Endometrium (tissue), 2 donors: ENCODE data around the gene PIGB.
A peak's percentile ranks its signal among the peaks of the same experiment; 100 is the strongest.
"Not testable (repeated sequence)": the region's sequence is repeated elsewhere in the genome, so short reads cannot be mapped to it uniquely, and the experiment has no call there.

Source experiments
- FAIRE-seq: peaks from 2 replicates; lab custom pipeline; 2012; peaks lifted over from hg19 to GRCh38; lab: Jason Lieb, UNC
- donor health status: control.
- donor health status: control.

The PIGB gene

DNA sequence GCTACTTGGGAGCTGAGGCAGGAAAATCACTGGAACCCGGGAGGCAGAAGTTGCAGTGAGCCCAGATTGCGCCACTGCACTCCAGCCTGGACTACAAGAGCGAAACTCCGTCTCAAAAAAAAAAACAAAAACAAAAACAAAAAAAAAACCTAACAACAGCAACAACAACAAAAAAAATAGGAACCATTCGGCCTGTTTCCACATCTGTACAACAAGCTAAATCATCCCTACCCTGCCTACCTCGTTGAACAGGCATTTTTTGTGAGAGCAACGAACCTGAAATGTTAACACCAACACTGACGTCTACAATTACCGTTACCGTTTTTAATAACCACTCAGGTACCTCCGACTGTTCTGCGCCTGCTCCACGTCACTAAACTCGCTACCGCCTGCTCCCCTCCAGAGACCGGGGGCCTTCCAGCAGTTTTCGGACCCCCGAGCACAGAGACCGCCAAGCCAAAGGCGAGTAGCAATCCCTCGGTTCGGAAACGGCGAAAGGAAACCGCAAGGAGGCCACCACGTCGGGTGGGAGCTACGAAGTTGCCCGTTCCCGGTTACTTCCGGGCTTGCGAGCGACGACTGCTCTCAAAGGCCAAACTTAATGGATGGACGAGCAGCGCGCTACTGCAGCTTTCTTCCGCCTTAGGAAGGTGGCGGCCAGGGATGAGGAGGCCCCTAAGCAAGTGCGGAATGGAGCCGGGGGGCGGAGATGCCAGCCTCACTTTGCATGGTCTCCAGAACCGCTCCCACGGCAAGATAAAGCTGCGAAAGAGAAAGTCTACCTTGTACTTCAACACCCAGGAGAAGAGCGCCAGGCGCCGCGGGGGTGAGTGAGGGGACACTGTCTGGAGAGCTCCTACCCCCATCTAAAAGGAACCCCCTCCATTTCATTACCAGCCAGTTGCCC, at the start of gene PIGB, which contains the start of gene PIGBOS1:
Gene PIGB (plus strand): TSS at position 635 of the 907 bp plus-strand sequence. CDS start 29 bp downstream, at position 664.
Gene PIGBOS1 (minus strand): TSS at position 536 of the 907 bp plus-strand sequence. CDS start 1,331 bp downstream, outside the sequence.
- no peak for FAIRE-seq

- FAIRE-seq, result no peak
Measured at GRCh38 chr15:55270291-55270690, 48.7 kb upstream of the PIGB start.

DNA sequence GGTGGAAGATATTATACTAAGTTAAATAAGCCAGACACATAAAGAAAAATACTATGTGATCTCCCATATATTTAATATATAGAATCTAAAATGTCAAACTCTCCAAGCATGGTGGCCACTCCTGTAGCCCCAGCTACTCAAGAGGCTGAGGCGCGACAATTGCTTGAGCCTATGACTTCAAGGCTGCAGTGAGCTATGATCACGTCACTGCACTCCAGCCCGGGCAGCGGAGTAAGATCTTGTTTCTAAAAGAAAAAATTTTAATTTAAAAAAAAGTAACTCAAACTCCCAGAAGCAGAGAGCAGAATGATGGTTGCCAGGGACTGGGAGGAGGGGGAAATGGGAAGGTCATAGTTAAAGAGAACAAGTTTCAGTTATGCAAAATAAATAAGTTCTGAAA, 42.7 kb upstream of the PIGB start:
- no peak for FAIRE-seq

DNA sequence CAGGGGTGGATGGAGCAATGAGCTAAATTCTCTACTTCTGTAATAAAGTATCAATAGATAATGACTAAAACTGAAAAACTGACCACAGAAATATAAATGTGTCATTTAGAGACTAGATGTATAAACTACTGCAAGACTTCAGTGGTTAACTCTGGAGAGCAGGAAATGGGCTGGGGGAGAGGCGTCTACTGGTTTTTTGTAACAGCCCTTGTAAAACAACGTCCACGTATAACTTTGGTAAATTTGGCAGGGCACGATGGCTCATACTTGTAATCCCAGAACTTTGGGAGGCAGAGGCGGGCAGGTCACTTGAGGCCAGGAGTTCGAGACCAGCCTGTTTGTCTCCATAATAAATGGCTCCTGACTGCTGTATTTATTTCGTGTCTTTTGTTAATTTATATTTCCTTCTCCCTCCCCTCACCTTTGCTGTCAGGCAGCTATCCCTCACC, 41.9 kb upstream of the PIGB start:
- no peak for FAIRE-seq

DNA sequence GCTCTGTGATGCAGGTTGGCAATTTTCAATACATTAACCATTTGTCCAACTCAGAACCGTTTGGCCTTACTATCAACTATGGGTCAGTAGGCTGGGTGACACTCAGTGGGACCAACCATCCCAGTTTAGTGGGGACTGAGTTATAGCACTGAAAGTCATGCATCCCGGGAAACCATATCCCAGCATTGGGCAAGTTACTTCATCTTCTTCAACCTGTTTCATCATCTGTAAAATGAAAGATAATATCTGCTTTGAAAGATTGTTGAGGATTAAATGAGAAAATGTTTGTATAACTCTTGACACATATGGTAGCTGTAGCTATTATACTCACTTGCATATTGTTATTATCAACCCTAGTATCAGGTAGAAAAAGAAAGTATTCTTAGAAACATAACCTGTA, 41.3 kb upstream of the PIGB start:
- FAIRE-seq, result no peak

- FAIRE-seq, result no peak
Measured at GRCh38 chr15:55279100-55279745, 39.8 kb upstream of the PIGB start.

- FAIRE-seq, result no peak
Measured at GRCh38 chr15:55279746-55280351, 39.2 kb upstream of the PIGB start.

DNA sequence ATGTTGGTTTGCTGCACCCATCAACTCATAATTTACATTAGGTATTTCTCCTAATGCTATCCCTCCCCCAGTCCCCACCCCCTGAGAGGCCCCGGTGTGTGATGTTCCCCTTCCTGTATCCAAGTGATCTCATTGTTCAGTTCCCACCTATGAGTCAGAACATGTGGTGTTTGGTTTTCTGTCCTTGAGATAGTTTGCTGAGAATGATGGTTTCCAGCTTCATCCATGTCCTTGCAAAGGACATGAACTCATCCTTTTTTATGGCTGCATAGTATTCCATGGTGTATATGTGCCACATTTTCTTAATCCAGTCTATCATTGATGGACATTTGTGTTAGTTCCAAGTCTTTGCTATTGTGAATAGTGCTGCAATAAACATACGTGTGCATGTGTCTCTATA, 38.4 kb upstream of the PIGB start:
- not testable (repeated sequence) for FAIRE-seq

DNA sequence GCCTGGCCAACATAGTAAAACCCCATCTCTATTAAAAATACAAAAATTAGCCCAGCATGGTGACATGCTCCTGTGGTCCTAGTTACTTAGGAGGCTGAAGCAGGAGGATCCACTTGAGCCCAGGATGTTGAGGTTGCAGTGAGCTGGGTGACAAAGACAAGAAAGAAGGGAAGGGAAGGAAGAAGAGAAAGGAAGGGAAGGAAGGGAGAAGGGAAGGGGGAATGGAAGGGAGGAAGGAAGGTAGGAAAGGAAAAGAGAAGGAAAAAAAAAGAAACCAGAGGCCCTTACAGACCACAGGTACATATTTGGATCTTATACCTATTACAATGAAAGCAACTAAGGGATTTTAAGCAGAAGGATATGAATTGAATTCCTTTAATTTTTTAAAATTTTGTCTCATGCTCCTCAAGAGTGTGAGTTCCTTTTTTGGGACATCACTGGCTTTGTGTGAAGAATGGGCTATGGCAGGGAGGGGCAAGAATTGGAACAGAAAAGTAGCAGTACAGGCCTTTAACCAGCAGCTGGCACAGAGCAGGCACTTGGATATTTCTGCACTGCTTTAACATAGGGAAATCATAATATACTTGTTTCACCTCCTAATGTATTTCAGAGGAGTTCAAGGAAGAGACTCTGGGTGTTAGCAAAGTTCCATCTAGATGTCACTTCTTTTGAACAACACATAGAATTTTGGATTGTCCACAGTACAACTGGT, 37.3 kb upstream of the PIGB start:
- no peak for FAIRE-seq

DNA sequence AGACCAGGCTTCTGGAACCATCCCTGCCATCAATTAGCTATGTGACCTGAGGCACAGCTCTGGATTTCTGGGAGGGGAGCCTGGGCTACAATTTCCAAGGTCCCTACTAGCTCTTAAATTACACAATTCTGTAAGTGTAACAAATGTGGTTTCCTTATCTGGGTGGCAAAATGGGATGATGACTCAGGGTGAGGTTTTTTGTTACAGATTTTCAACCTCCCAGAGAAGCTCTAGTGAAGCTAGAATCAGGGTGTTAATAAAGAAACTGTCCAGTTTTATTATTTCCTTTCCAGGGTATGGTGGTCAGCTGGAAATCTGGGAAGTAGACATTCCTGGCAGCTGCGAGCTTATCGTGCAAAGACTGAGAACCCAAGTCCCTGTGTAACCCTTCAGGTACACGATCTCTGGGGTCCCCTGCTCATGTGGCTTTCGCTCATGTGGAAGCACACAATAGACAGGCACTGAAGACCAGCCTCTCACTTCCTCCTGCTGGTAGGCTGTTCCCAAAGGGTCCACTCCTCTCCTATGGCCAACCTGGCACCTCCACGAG, 36.7 kb upstream of the PIGB start:
- FAIRE-seq, result no peak

DNA sequence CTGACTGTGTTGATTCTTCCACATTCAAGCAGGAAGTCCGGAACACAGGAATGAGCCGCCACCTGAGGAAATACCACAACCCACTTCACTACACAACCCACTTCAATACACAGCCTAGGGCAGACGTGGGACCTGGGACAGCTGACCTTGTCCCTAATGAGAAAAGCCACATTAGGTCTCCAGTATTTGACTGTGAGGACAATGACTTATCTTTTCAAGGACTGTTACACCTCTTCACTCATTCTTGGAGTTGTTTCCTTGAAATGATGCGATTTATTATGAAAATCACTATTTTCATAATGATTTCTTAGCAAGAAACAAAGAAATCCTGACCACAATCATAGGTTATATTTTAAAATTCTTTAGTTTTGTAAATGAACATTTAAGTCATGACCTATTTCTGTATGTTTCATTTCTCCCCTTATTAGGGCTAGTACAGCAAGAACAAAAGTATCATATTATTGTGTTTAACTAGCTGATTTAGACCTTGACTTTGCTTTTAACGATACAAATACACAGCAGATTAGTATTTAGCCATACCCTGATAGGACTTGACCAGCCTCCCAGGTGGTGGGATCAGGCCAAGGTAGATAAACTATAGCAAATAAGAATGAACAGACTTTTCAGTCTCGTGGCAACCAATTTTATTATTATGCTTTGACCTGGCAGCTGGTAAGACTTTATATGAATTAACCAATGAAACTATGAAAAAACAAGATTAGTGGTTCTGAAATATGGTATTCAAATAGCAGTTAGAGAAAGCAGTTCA, 35.5 kb upstream of the PIGB start:
- FAIRE-seq, result no peak

DNA sequence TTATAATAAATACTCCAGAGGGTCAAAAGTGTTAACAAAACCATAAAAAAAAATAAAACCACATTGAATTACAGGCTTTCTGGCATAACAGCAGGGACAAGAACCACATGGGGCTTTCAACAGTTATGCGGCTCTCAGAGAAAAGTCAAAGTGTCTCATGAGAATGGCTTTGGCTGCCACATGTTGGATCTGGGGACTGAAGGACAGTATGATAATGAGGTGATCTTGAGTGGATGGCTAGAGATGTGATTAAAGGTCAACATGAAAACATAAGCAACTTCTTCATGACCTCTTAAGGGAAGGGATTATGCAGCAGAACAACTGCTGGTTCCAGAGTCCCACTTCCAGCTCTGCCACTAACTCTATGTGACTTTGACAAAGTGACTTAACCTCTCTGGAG, 34.6 kb upstream of the PIGB start:
- no peak for FAIRE-seq

DNA sequence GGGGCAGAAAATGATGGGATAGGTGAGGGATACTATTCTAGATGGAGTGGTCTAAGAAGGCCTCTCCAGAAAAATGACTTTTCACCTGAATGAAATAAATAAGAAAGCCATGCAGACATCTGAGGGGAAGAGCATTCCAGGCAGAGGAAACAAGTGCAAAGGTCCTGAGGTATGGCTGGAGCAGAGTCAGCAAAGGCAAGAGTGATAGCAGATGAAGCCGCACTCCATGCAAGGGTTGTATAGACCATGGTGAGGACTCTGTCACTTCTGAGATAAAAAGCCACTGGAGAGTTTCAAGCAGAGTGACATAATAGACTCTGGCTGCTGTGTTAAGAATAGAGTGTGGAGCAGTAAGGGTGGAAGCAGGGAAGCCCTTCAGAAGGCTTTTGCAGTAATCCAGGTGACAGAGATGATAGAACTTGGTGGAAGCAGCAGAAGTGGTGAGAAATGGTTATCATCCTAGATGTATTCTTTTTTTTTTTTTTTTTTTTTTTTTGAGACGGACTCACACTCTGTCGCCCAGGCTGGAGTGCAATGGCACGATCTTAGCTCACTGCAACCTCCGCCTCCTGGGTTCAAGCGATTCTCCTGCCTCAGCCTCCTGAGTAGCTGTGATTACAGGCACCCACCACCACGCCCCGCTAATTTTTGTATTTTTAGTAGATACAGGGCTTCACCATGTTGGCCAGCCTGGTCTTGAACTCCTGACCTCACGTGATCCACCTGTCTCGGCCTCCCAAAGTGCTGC, 32.4 kb upstream of the PIGB start:
- FAIRE-seq, result not testable (repeated sequence)

DNA sequence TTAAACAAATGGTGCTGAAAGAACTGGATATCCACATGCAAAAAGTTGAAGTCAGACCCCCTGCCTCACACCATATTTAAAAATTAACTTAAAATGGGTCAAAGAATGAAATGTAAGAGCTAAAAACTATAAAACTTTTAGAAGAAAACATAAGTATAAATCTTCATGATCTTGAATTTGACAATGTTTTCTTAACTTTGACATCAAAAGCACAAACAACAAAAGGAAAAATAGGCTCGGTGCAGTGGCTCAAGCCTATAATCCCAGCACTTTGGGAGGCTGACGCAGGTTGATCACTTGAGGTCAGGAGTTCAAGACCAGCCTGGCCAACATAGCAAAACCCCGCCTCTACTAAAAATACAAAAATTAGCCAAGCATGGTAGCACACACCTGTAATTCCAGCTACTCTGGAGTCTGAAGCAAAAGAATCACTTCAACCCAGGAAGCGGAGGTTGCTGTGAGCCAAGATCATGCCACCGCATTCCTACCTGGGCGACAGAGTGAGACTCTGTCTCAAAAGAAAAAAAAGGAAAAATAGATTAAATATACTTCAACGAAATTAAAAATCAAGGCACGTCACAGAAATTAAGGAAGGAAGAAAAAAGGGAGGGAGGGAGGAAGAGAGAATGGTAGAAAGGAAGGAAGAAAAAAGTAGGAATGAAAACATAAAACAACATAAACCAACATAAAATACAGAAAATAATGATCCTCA, 30.9 kb upstream of the PIGB start:
- FAIRE-seq, result no peak

DNA sequence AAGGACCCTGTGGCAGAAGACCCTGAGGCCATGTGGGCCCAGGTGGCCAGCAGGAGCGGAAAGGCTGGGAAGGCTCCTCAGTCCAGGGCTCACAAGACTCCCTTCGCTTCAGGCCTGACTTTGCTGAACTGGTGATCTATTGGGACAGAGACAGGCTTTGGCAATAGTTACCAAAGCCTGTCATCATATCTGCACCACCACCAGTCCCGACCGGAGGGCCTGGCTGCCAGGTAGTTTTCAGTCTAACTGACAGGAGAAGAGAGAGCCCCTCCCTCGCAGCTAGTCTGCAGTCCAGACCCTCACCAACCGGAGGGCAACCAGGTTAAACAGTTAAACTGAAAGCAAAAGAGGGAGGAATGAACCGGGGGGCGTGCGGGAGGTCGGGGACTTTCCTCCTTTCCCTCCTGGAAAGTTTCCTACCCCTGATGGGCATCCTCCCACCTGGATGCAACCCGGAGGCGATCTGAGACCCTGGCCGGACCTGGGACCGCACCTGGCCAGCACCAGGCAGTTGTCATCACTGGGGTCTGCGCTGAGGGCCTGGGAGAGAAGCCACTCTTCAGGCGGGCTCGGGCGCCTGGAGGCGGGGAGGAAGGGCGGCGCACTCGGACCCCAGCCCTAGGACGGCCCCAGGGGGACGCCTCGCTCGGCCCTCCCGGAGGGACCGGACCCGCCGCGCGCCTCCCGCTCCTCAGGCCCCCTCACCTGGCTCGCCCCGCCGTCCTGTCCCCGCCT, 29.8 kb upstream of the PIGB start:
- no peak for FAIRE-seq

GRCh38 chr15:55289746-55290527, 29.1 kb upstream of the PIGB start, which contains the start of gene RAB27A:
RAB27A (minus strand) TSS chr15:55289813; CDS start chr15:55234934, 54,879 bp downstream.
- FAIRE-seq, result no peak

DNA sequence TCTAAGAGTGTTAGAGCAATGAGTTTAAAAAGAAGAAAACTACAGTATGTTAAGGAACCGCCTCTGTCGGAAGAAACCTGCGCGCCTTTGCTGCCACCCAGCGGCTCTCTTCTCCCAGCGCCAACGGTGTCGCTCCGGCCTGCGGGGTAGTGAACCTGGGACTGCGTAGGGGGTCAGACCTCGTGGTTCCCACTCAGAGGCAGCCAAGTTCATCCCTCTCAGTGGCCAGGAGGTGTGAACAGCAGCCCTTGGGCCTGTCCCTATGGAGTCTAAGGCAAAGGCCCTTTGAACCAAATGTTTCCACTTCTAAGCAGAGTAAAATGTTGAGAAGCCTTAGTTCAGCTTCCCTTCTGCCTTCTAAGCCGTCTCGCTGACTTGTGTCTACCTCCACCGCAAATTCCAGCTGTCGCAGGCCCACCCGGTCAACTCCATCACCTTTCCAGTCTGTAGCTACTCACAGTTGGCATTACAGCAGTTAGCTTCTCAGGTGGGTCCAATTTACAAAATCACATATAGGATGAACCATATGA, 28.4 kb upstream of the PIGB start:
- FAIRE-seq, result peak; percentile 33

GRCh38 chr15:55297315-55297714, 21.7 kb upstream of the PIGB start:
- no peak for FAIRE-seq
